Endothelial cell of hepatic sinusoid (primary cell): Measurements from ENCODE around the gene NACA2.
"Not testable (repeated sequence)": the region's sequence is repeated elsewhere in the genome, so short reads cannot be mapped to it uniquely, and the experiment has no call there.

Experiments used
- in situ Hi-C: cut with HindIII; loops from 2 replicates; pipeline ENCODE4 v1.10.0; 2017; ENCODE audit warnings: low sequenced_read_pairs

NACA2 gene

GRCh38 chr17:61555127-61555566 is 35.9 kb downstream of the NACA2 start:
- in situ Hi-C loops: no loop called here

- in situ Hi-C loops: no loop called here
These were observed 36.8 kb downstream of the NACA2 start for GRCh38 chr17:61554209-61554608.

GRCh38 chr17:61552560-61552959 is 38.5 kb downstream of the NACA2 start:
- in situ Hi-C loops: not testable (repeated sequence)

GRCh38 chr17:61551255-61551742 is 39.7 kb downstream of the NACA2 start:
- in situ Hi-C loops: no loop called here

- in situ Hi-C loops: no loop called here
These were observed 43.9 kb downstream of the NACA2 start for GRCh38 chr17:61547113-61547512.

GRCh38 chr17:61545335-61545938 is 45.6 kb downstream of the NACA2 start:
- in situ Hi-C loops: no loop called here

GRCh38 chr17:61543786-61544415 is 47.1 kb downstream of the NACA2 start:
- in situ Hi-C loops: no loop called here

GRCh38 chr17:61542027-61542426 is 49.0 kb downstream of the NACA2 start:
- in situ Hi-C loops: no loop called here

GRCh38 chr17:61540874-61541273 is 50.1 kb downstream of the NACA2 start:
- in situ Hi-C loops: no loop called here
